Body of pancreas (tissue), 4 donors: ENCODE measurements around the gene PLCB4.

Experiments used
- POLR2A ChIP-seq, 3 donors: fragments of 450-650 bp; IDR thresholded peaks; one replicate each; pipeline ENCODE4 v1.6.1; 2016; ENCODE audit warnings: antibody characterized with exemption in 3 of 3, mild to moderate bottlenecking in 2 of 3
- TF ChIP-seq, protein P1 (sequence below), 7 experiments: fragments of 450-650 bp in 4 of 7; fragments of 200-600 bp in 3 of 7; sonication (generic) in 3 of 7; IDR thresholded peaks; one replicate each; pipeline ENCODE4 v1.5.1; 2016 to 2019; ENCODE audit warnings: antibody characterized with exemption in 7 of 7

- TF ChIP-seq, protein P1, sequence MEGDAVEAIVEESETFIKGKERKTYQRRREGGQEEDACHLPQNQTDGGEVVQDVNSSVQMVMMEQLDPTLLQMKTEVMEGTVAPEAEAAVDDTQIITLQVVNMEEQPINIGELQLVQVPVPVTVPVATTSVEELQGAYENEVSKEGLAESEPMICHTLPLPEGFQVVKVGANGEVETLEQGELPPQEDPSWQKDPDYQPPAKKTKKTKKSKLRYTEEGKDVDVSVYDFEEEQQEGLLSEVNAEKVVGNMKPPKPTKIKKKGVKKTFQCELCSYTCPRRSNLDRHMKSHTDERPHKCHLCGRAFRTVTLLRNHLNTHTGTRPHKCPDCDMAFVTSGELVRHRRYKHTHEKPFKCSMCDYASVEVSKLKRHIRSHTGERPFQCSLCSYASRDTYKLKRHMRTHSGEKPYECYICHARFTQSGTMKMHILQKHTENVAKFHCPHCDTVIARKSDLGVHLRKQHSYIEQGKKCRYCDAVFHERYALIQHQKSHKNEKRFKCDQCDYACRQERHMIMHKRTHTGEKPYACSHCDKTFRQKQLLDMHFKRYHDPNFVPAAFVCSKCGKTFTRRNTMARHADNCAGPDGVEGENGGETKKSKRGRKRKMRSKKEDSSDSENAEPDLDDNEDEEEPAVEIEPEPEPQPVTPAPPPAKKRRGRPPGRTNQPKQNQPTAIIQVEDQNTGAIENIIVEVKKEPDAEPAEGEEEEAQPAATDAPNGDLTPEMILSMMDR (IDR thresholded peaks at IDR 0.05) = no peak
- no peak for TF ChIP-seq POLR2A (IDR thresholded peaks at IDR 0.05)
Measured at GRCh38 chr20:9276966-9277468, 208.1 kb downstream of the PLCB4 start.
